Measurements from ENCODE around the gene SIT1. TPM values are rescaled to one million over a fixed set of nuclear protein-coding genes. Genes with fewer than 3 reads are reported as not detected.

The SIT1 gene
- total RNA-seq, 3 donors from 2014 or later: 1.2 to 3.3 (median 1.9) TPM

- peak; percentile 99 to 100 (median 99) for DNase-seq
- intact Hi-C loops (cut with DNase I, micrococcal nuclease): no loop called here
- H3K9me3 ChIP-seq: no peaks in the 10 kb centered on the region
These were observed 46.6 kb downstream of the SIT1 start for GRCh38 chr9:35603986-35604577.

GRCh38 chr9:35603506-35603985 lies 47.2 kb downstream of the SIT1 start:
- ATAC-seq: peak; percentile 0
- Histone ChIP-seq H3K36me3 (ENCODE audit: low read depth) (peaks cover 5% of the 10 kb centered on the region), H3K4me3 (no peak overlapping the region), H3K4me1 (ENCODE audit: low read depth) (peaks cover 23% of the 10 kb centered on the region), H3K9me3 (no peaks in the 10 kb centered on the region)
- DNase-seq: peak in 2 of 3 donors; percentile 55 to 57
- intact Hi-C loops (cut with DNase I, micrococcal nuclease): no loop called here
- TF ChIP-seq CTCF (IDR thresholded peaks at IDR 0.05): no peak

More at GRCh38 chr9:35603986-35604577, 46.6 kb downstream of the SIT1 start:
- Histone ChIP-seq H3K4me3 (peak overlapping the region; percentile 78), H3K36me3 (ENCODE audit: low read depth) (peaks cover 8% of the 10 kb centered on the region), H3K4me1 (ENCODE audit: low read depth) (peaks cover 22% of the 10 kb centered on the region)
- peak; percentile 91 for TF ChIP-seq CTCF (IDR thresholded peaks at IDR 0.05)
- peak; percentile 92 for ATAC-seq

- DNase-seq: no peak
- no peak for ATAC-seq
- no peak for TF ChIP-seq CTCF (IDR thresholded peaks at IDR 0.05)
These were observed 50.7 kb downstream of the SIT1 start for GRCh38 chr9:35599763-35600604.

More at GRCh38 chr9:35599763-35600604, 50.7 kb downstream of the SIT1 start:
- H3K9me3 ChIP-seq: no peaks in the 10 kb centered on the region
- H3K4me3 ChIP-seq: no peak overlapping the region
- H3K4me1 ChIP-seq (ENCODE audit: low read depth): peaks cover 12% of the 10 kb centered on the region
- H3K36me3 ChIP-seq (ENCODE audit: low read depth): peaks cover 5% of the 10 kb centered on the region
- intact Hi-C loops (cut with DNase I, micrococcal nuclease): no loop called here

Small RNA genes within 50 kb of the gene (microRNA-seq; reads per million reads assigned to microRNA genes)
- gene MIR4667: 1.9 reads per million

Other genes starting within 250 kb of the SIT1 start
- gene RUSC2, start 160.8 kb downstream of the SIT1 start, total RNA-seq: 10 to 100 TPM in 1 of 3 donors, 1 to 10 TPM in 2; 1.6 to 60.5 (median 6.6) TPM
- gene TESK1, start 45.7 kb downstream of the SIT1 start, total RNA-seq: 10 to 100 TPM; 35.8 to 71.9 (median 41.8) TPM
- gene CD72, start 32.5 kb downstream of the SIT1 start, total RNA-seq: 1 to 10 TPM; 1.6 to 3.0 (median 1.6) TPM
- gene RMRP, start 7.1 kb upstream of the SIT1 start, total RNA-seq: over 10,000 TPM in 2 of 3 donors, 1,000 to 10,000 TPM in 1; 9,213 to 30,268 (median 19,463) TPM
- 10 to 100 TPM; 25.2 to 55.8 (median 35.8) TPM for gene CCDC107, start 7.4 kb upstream of the SIT1 start, total RNA-seq
- gene ARHGEF39, start 14.3 kb upstream of the SIT1 start, total RNA-seq: 10 to 100 TPM in 1 of 3 donors, 1 to 10 TPM in 2; 2.6 to 10.3 (median 6.4) TPM
- gene CA9, start 23.0 kb upstream of the SIT1 start, total RNA-seq: 1 to 10 TPM in 1 of 3 donors, under 1 TPM in 1, not detected in 1; 0.61 to 1.7 TPM
- 1,000 to 10,000 TPM in 1 of 3 donors, 100 to 1,000 TPM in 1, 10 to 100 TPM in 1; 45.3 to 1,899 (median 152) TPM for gene TPM2, start 39.0 kb upstream of the SIT1 start, total RNA-seq
- 100 to 1,000 TPM; 154 to 720 (median 189) TPM for gene TLN1, start 81.3 kb upstream of the SIT1 start, total RNA-seq
- gene CREB3, start 81.7 kb upstream of the SIT1 start, total RNA-seq: 10 to 100 TPM; 28.2 to 47.7 (median 34.3) TPM
- gene GBA2, start 98.3 kb upstream of the SIT1 start, total RNA-seq: 100 to 1,000 TPM; 157 to 285 (median 223) TPM
- 10 to 100 TPM; 46.5 to 55.7 (median 55.7) TPM for gene RGP1, start 98.4 kb upstream of the SIT1 start, total RNA-seq
- under 1 TPM in 1 of 3 donors, not detected in 2; 0.48 TPM for gene MSMP, start 103.3 kb upstream of the SIT1 start, total RNA-seq
- gene NPR2, start 140.7 kb upstream of the SIT1 start, total RNA-seq: 10 to 100 TPM in 2 of 3 donors, 1 to 10 TPM in 1; 8.8 to 31.8 (median 12.0) TPM
- gene SPAG8, start 161.3 kb upstream of the SIT1 start, total RNA-seq: 1 to 10 TPM in 1 of 3 donors, under 1 TPM in 2; 0.84 to 2.5 (median 0.92) TPM
- 10 to 100 TPM; 38.9 to 68.6 (median 54.6) TPM for gene HINT2, start 164.1 kb upstream of the SIT1 start, total RNA-seq
- under 1 TPM in 2 of 3 donors, not detected in 1; 0.41 to 0.43 TPM for gene FAM221B, start 177.8 kb upstream of the SIT1 start, total RNA-seq
- gene TMEM8B, start 178.3 kb upstream of the SIT1 start, total RNA-seq: 10 to 100 TPM; 12.4 to 22.8 (median 18.9) TPM
- not detected for gene OR13J1, start 219.5 kb upstream of the SIT1 start, total RNA-seq